Measurements from ENCODE around the gene UBQLN3.

The UBQLN3 gene

GRCh38 chr11:5505363-5506048 is 4.3 kb downstream of the UBQLN3 start:
- DNase-seq (ENCODE audit: low read depth in 2 of 2), result no peak

GRCh38 chr11:5504403-5504921 is 5.3 kb downstream of the UBQLN3 start:
- DNase-seq (ENCODE audit: low read depth in 2 of 2), result no peak

GRCh38 chr11:5500393-5500801 is 9.4 kb downstream of the UBQLN3 start:
- DNase-seq (ENCODE audit: low read depth in 2 of 2), result no peak

- no peak for DNase-seq (ENCODE audit: low read depth in 2 of 2)
Measured at GRCh38 chr11:5499671-5500070, 10.1 kb downstream of the UBQLN3 start.

- DNase-seq (ENCODE audit: low read depth in 2 of 2), result no peak
Measured at GRCh38 chr11:5489576-5490357, 20.0 kb downstream of the UBQLN3 start.

GRCh38 chr11:5488798-5489399 is 20.9 kb downstream of the UBQLN3 start:
- DNase-seq (ENCODE audit: low read depth in 2 of 2), result no peak

- no peak for DNase-seq (ENCODE audit: low read depth in 2 of 2)
Measured at GRCh38 chr11:5488385-5488784, 21.4 kb downstream of the UBQLN3 start, which contains the start of gene OR52D1. OR52D1 (plus strand) TSS chr11:5488685; CDS start chr11:5488707, 22 bp downstream.

GRCh38 chr11:5486421-5486820 is 23.3 kb downstream of the UBQLN3 start:
- peak in 1 of 2 donors; percentile 6 for DNase-seq (ENCODE audit: low read depth in 2 of 2)

GRCh38 chr11:5486003-5486402 is 23.8 kb downstream of the UBQLN3 start:
- no peak for DNase-seq (ENCODE audit: low read depth in 2 of 2)

GRCh38 chr11:5476186-5476819 is 33.5 kb downstream of the UBQLN3 start:
- DNase-seq (ENCODE audit: low read depth in 2 of 2), result peak; percentile 13 to 18

- DNase-seq (ENCODE audit: low read depth in 2 of 2), result no peak
Measured at GRCh38 chr11:5473921-5474320, 35.8 kb downstream of the UBQLN3 start.

GRCh38 chr11:5467527-5467926 is 42.2 kb downstream of the UBQLN3 start:
- no peak for DNase-seq (ENCODE audit: low read depth in 2 of 2)

- DNase-seq (ENCODE audit: low read depth in 2 of 2), result no peak
Measured at GRCh38 chr11:5460983-5461621, 48.7 kb downstream of the UBQLN3 start.
